SK-N-SH treated with all-trans-retinoic acid at 6 μM for 48 hours (cell line): ENCODE results near the gene TYW1B.
A peak's percentile ranks its signal among the peaks of the same experiment; 100 is the strongest.
"Not testable (repeated sequence)": the region's sequence is repeated elsewhere in the genome, so short reads cannot be mapped to it uniquely, and the experiment has no call there.

Experiments used
- ATAC-seq: fragments of 200-7000 bp; cut with Tn5 transposase; 3 replicates; pipeline ENCODE4 v1.9.1; 2020; ENCODE audit warnings: mild to moderate bottlenecking, moderate library complexity
- ARNTL ChIP-seq: fragments of 450-650 bp; formaldehyde crosslinking; IDR thresholded peaks from 2 replicates; pipeline ENCODE4 v1.5.0; 2020; ENCODE audit warnings: low read depth, mild to moderate bottlenecking, moderate library complexity, borderline replicate concordance
- CSRNP3 ChIP-seq: fragments of 250-450 bp; sonication (Bioruptor Pico); IDR thresholded peaks from 2 replicates; pipeline ENCODE4 v1.5.1; 2021; ENCODE audit warnings: mild to moderate bottlenecking, moderate library complexity
- PATZ1 ChIP-seq: fragments of 250-450 bp; sonication (Bioruptor Pico); IDR thresholded peaks from 2 replicates; pipeline ENCODE4 v1.8.0; 2020; ENCODE audit warnings: mild to moderate bottlenecking, moderate library complexity, borderline replicate concordance
- POU6F1 ChIP-seq: fragments of 250-450 bp; sonication (Bioruptor Pico); IDR thresholded peaks from 2 replicates; pipeline ENCODE4 v1.8.0; 2021; ENCODE audit warnings: low read depth, mild to moderate bottlenecking, moderate library complexity, borderline replicate concordance
- PPARA ChIP-seq: fragments of 250-450 bp; sonication (Bioruptor Pico); IDR thresholded peaks from 2 replicates; pipeline ENCODE4 v1.5.0; 2020; ENCODE audit warnings: mild to moderate bottlenecking, borderline replicate concordance
- RARB ChIP-seq: fragments of 250-450 bp; sonication (Bioruptor Pico); IDR thresholded peaks from 2 replicates; pipeline ENCODE4 v1.8.0; 2021; ENCODE audit warnings: mild to moderate bottlenecking, moderate library complexity
- TOX ChIP-seq: fragments of 250-450 bp; sonication (Bioruptor Pico); IDR thresholded peaks from 2 replicates; pipeline ENCODE4 v1.8.0; 2021; ENCODE audit warnings: mild to moderate bottlenecking, moderate library complexity, borderline replicate concordance
- TSHZ2 ChIP-seq: fragments of 250-450 bp; sonication (Bioruptor Pico); IDR thresholded peaks from 2 replicates; pipeline ENCODE4 v1.5.0; 2020; ENCODE audit warnings: mild to moderate bottlenecking, moderate library complexity
- ZFP3 ChIP-seq: fragments of 250-450 bp; sonication (Bioruptor Pico); IDR thresholded peaks from 2 replicates; pipeline ENCODE4 v1.5.0; 2020; ENCODE audit warnings: mild to moderate bottlenecking, moderate library complexity
- ZFP30 ChIP-seq: fragments of 450-650 bp; formaldehyde crosslinking; IDR thresholded peaks from 2 replicates; pipeline ENCODE4 v1.5.0; 2022; ENCODE audit warnings: mild to moderate bottlenecking, moderate library complexity
- ZNF565 ChIP-seq: fragments of 450-650 bp; formaldehyde crosslinking; conservative IDR thresholded peaks from 2 replicates; pipeline ENCODE4 v1.5.0; 2020; ENCODE audit warnings: low read depth, mild to moderate bottlenecking, moderate library complexity
- ZNF70 ChIP-seq: fragments of 450-650 bp; formaldehyde crosslinking; IDR thresholded peaks from 2 replicates; pipeline ENCODE4 v1.5.0; 2020; ENCODE audit warnings: mild to moderate bottlenecking, moderate library complexity
- ZNF8 ChIP-seq: fragments of 450-650 bp; formaldehyde crosslinking; IDR thresholded peaks from 2 replicates; pipeline ENCODE4 v1.5.0; 2020; ENCODE audit warnings: mild to moderate bottlenecking, moderate library complexity

TYW1B gene

GRCh38 chr7:72816370-72817157 lies 11.4 kb downstream of the TYW1B start:
- ATAC-seq = not testable (repeated sequence)

GRCh38 chr7:72810437-72810836 lies 17.6 kb downstream of the TYW1B start:
- ATAC-seq = not testable (repeated sequence)

- ATAC-seq = not testable (repeated sequence)
Measured at GRCh38 chr7:72808511-72808910, 19.5 kb downstream of the TYW1B start.

- not testable (repeated sequence) for ATAC-seq
Measured at GRCh38 chr7:72806851-72807250, 21.1 kb downstream of the TYW1B start.

- no peak for ATAC-seq
- TF ChIP-seq ARNTL (CRISPR knock-in tag) (no peak), PPARA (no peak), ZNF70 (no peak), ZNF565 (CRISPR knock-in tag) (no peak), ZNF8 (CRISPR knock-in tag) (no peak), CSRNP3 (CRISPR knock-in tag) (no peak), PATZ1 (CRISPR knock-in tag) (no peak), ZFP30 (CRISPR knock-in tag) (no peak), RARB (CRISPR knock-in tag) (no peak), TSHZ2 (CRISPR knock-in tag) (no peak)
Measured at GRCh38 chr7:72805526-72806494, 22.2 kb downstream of the TYW1B start.

GRCh38 chr7:72803778-72804177 lies 24.2 kb downstream of the TYW1B start:
- not testable (repeated sequence) for ATAC-seq

- peak; percentile 100 for ATAC-seq
Measured at GRCh38 chr7:72801564-72801963, 26.4 kb downstream of the TYW1B start.

- not testable (repeated sequence) for ATAC-seq
Measured at GRCh38 chr7:72795401-72795800, 32.6 kb downstream of the TYW1B start.

- TF ChIP-seq ZNF8 (CRISPR knock-in tag) (no peak), TOX (CRISPR knock-in tag) (no peak), TSHZ2 (CRISPR knock-in tag) (no peak), ZNF70 (no peak), ZFP3 (no peak), POU6F1 (no peak)
- no peak for ATAC-seq
Measured at GRCh38 chr7:72793791-72794190, 34.2 kb downstream of the TYW1B start.

- ATAC-seq = not testable (repeated sequence)
Measured at GRCh38 chr7:72790698-72791060, 37.3 kb downstream of the TYW1B start.
